T-helper 22 cell (primary cell): ENCODE data around the gene KCNH5.

Experiments
- DNase-seq: peaks from one replicate; pipeline ENCODE4 v3.0.0-alpha.2; 2020; ENCODE audit warnings: low read depth

Gene KCNH5

GRCh38 chr14:63045234-63045611 lies at the start of gene KCNH5:
Gene KCNH5, minus strand, starts transcription at chr14:63045458. Its CDS starts 272 bp downstream, at chr14:63045186.
- DNase-seq, result no peak

GRCh38 chr14:63091394-63091996 lies 46.2 kb upstream of the KCNH5 start:
- no peak for DNase-seq

GRCh38 chr14:63088865-63089264 lies 43.6 kb upstream of the KCNH5 start:
- DNase-seq, result no peak

- no peak for DNase-seq
These were observed 33.3 kb upstream of the KCNH5 start for GRCh38 chr14:63078569-63078968.

GRCh38 chr14:63076488-63076887 lies 31.2 kb upstream of the KCNH5 start:
- DNase-seq, result no peak

- DNase-seq, result no peak
These were observed 10.4 kb upstream of the KCNH5 start for GRCh38 chr14:63055631-63056030.

GRCh38 chr14:63051992-63052391 lies 6.7 kb upstream of the KCNH5 start:
- no peak for DNase-seq

GRCh38 chr14:63051301-63051700 lies 6.0 kb upstream of the KCNH5 start:
- no peak for DNase-seq

- no peak for DNase-seq
These were observed 5.4 kb upstream of the KCNH5 start for GRCh38 chr14:63050694-63051093.

- no peak for DNase-seq
These were observed 1.3 kb upstream of the KCNH5 start for GRCh38 chr14:63046339-63047268.

GRCh38 chr14:63045612-63046320 lies 508 bp upstream of the KCNH5 start:
- DNase-seq, result no peak

- no peak for DNase-seq
These were observed 5.4 kb downstream of the KCNH5 start for GRCh38 chr14:63039866-63040265.

- DNase-seq, result no peak
These were observed 12.6 kb downstream of the KCNH5 start for GRCh38 chr14:63032641-63033040.

- no peak for DNase-seq
These were observed 13.2 kb downstream of the KCNH5 start for GRCh38 chr14:63032076-63032475.

GRCh38 chr14:63030113-63030512 lies 15.1 kb downstream of the KCNH5 start:
- DNase-seq, result no peak

GRCh38 chr14:63027719-63028118 lies 17.5 kb downstream of the KCNH5 start:
- DNase-seq, result no peak

- DNase-seq, result no peak
These were observed 18.8 kb downstream of the KCNH5 start for GRCh38 chr14:63026491-63026890.

GRCh38 chr14:63014621-63015020 lies 30.6 kb downstream of the KCNH5 start:
- DNase-seq, result no peak

GRCh38 chr14:63012171-63012570 lies 33.1 kb downstream of the KCNH5 start:
- DNase-seq, result no peak

- no peak for DNase-seq
These were observed 33.6 kb downstream of the KCNH5 start for GRCh38 chr14:63011623-63012022.

- no peak for DNase-seq
These were observed 35.8 kb downstream of the KCNH5 start for GRCh38 chr14:63009495-63009894.

GRCh38 chr14:63006531-63006930 lies 38.7 kb downstream of the KCNH5 start:
- DNase-seq, result no peak

- DNase-seq, result no peak
These were observed 51.2 kb downstream of the KCNH5 start for GRCh38 chr14:62994096-62994495.
